Activated naive CD4-positive, alpha-beta T cell (primary cell): ENCODE results near the gene ACTL8.

ENCODE experiments used
- DNase-seq, 4 experiments: peaks; one replicate each; lab custom pipeline; 2025; lab: John Stamatoyannopoulos, UW

Gene ACTL8

GRCh38 chr1:17845583-17845982 is 90.5 kb downstream of the ACTL8 start:
- no peak for DNase-seq

GRCh38 chr1:17846341-17846740 is 91.2 kb downstream of the ACTL8 start:
- no peak for DNase-seq

DNA sequence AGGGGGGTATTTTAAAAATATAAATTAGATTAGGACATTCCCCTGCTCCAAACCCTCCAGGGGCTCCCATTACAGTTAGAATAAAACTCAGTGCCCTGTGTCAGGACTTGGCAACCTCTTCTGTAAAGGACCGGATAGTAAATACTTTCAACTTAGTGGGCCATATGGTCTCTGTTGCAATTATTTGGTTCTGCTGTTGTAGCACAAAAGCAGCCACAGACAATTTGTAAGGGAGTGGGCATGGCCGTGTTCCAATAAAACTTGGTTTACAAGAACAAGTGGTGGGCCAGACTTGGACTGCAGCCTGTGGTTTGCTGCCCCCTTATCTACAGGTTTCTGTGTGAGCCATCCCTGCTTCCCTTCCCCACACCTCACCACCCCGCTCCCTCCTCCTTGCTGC is 92.0 kb downstream of the ACTL8 start:
- no peak for DNase-seq

DNA sequence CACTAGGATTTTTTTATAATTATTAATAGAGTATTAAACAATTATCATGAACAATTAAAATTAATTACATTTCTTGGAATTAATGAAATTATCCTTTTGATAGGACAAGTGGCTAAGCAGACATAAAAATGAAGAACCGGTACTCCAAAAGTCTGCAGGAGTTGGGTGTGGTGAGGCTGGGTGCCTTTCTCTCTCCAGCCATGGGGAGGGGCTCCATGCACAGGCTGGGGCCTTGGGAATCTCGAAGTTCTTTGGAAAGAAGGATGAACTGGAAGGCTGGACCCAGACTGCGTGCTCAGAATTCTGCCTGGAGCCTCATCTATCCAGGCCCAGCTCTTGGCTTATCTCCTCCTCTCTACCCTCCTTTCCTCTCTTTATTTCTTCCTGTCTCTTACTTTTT is 94.1 kb downstream of the ACTL8 start:
- no peak for DNase-seq

DNA sequence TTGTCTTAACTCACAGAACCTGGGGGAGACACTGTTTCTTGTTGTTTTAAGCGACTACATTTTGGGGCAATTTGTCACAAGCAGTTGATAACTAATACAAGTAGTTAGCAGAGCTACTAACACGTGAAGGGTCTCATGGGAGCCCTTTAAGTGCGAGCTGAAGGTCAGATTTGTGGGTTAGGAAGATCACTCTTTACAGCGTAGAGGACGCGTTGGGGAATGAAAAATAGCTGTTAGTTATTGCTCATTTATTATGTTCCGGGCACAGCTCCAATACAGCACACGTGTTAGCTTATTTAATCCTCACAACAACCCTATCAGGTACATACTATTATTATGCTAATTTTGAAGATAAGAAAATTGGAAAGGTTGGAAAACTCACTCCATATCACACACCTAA is 95.9 kb downstream of the ACTL8 start:
- DNase-seq, result no peak

DNA sequence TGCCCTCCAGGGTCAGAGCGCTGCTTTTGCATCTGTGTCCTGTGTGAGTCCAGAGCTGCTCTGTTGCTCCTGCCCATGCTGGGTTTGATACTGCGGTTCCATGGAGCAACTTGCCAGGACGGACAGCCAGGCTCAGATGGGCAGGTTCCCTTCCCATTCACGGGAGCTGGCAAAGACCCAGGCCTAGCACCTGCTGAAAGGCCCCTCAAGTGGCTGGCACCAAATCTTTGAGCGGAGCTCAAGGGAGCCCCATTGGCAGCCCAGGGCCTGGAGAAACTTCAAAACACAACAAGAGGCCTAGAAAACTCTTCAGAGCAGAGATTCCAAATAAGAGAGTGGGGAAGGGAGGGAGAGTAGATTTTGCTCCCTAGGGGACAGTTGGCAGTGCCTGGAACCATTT is 97.2 kb downstream of the ACTL8 start:
- DNase-seq, result no peak

DNA sequence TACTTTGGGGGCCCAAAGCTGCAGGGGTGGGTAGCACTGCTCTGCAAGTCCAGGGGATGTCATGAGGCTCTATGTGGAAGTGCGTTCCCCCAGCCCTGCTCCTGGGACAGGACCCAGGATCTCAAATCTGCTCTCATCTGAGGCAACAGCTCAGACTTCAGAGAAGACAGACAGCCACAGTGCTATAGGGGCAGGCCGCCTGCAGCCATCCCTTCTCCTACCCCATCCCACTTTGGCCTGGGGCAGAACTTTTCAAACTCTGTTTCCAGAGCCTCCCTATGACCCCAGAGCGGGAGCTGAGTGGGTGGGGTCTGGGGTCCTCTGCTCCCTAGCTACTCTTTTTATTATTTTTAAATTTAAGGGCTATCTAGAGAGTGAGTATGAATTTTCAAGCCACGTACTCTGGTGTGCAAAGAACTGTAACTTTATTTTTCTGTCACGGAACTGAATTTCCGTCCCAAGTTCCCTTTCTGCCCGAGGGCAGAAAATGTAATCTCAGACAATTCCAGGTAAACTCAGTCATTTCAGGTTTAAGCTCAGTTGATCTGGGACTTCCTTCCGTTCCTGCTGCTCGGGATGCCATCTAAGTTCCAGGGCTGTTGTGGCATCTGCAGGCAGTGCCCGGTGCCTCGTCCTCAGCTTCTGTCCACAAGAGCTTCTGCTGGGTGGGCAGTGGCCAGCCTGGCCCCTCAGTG is 98.3 kb downstream of the ACTL8 start:
- DNase-seq, result no peak

GRCh38 chr1:17856496-17857108 is 101.5 kb downstream of the ACTL8 start:
- DNase-seq, result no peak

- no peak for DNase-seq
Measured at GRCh38 chr1:17857109-17857499, 102.0 kb downstream of the ACTL8 start.

DNA sequence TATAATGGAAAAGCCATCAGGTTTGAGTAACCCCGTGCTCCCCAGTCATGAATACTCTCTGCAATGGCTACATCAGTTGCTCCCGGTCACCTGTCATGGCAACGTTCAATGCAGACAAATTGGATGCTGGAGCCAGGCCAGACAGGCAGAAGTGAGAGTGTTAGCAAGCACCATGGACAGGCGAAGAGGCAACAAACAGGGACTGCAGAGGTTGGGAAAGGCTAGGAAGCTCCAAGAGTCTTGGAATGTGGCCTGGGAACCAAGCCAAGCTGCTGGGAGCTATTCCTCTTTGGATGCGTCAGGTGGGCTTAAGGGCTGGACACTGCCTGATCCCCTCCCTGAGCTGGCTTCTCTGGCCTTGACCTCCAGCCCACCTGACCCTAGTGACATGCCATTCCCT is 102.9 kb downstream of the ACTL8 start:
- no peak for DNase-seq

DNA sequence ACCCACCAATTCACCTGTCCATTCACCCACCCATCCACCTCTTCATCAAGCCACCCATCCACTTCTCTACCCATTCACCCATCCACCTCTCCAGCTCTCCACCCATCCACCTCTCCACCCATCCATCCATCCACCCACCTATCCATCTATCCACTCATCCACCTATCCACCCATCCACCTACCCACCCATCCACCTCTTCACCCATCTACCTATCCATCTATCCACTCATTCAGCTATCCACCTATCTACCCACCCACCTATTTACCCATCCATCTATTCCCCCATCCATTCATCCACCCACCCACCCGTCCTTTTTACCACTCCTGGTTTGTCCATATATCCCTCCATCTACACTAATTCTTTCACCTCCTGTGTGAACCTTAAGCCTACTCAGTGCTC is 105.7 kb downstream of the ACTL8 start:
- no peak for DNase-seq

DNA sequence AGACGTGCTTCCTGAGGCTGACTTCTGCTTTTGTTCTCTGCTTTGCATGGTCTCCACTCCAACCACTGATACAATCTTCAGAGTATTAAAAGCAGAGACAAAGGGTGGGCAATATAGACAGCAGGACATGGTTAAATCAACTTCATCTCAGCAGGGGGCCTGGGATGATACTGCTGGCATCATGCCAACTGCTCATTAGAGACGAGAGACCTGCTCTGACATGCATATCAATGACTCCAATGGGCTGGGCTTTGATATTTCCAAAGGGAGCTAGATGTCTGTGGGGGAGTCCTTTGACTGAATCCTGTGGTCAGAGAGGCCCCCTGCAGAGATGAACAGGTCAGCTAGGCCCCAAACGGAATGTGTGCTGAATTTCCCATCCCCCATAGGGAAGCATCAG is 106.6 kb downstream of the ACTL8 start:
- DNase-seq, result no peak

DNA sequence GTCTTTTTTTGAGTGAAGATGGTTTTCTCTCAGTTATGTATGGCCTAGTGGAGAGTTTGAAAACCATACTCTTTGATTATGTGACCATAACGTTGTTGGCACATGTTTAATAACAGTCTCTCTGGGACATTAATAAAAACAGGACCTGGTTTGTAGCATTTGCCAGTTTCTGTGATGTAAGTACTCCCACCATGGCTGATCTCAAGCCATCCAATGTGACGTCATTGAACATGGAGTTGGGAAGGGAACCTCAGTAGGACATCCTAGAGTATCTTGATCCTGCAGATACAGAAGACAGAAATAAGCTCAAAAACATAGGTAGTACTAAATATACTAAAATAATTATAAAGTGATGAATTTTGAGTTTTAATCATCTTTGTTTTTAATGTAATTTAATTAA is 107.0 kb downstream of the ACTL8 start:
- no peak for DNase-seq

DNA sequence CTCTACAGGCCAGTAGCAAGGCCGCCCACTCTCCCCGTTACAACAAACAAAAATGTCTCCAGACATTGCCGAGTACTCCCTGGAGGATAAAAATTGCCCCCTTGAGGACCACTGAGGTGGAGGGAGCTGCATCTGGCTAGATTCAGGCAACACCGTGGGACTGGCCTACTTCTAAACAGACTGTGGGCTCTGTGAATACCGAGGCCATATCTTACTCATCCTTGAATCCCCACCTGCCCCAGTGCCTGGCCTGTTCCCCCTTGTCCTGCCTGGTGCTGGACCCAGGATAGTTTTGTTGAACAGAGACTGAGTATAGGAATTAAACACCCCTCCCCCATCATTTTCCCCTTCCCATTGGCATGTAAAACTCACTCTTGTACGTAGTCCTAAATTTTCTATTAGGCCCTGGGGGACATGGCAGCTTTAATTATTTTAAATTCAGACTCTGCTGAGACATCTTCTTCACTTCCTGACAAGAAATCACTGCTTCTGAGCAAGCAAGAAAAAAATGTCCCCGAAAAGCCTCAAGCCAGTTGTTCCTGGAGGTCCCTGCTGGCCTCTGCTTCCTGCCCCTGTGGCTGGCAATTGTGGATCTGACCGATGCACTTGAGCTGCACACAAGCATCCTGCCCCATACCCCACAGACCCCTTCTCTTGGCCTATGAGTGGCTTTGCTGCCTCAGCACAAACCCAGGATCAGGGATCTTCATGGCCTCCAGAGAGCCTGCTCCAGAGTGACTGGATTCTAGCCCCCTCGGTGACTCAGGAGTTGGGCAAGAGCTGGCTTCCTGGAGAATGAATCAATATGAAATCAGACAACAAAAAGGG is 111.0 kb downstream of the ACTL8 start:
- DNase-seq, result no peak

GRCh38 chr1:17866740-17867029 is 111.6 kb downstream of the ACTL8 start:
- DNase-seq, result no peak

DNA sequence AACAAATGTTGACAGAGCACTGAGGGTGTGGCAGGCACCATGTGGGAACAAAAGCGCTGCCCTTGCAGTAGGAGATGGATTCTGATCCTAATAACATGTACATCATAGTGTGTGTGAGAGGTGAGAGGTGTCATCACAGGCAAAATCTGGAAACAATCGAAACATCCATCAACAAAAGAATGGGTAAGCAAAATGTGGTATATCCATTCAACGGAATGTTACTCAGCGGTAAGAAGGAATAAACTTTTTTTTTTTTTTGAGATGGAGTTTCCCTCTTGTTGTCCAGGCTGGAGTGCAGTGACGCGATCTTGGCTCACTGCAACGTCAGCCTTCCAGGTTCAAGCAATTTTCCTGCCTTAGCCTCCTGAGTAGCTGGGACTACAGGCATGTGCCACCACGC is 112.3 kb downstream of the ACTL8 start:
- no peak for DNase-seq

- DNase-seq, result no peak
Measured at GRCh38 chr1:17869815-17870214, 114.7 kb downstream of the ACTL8 start.

DNA sequence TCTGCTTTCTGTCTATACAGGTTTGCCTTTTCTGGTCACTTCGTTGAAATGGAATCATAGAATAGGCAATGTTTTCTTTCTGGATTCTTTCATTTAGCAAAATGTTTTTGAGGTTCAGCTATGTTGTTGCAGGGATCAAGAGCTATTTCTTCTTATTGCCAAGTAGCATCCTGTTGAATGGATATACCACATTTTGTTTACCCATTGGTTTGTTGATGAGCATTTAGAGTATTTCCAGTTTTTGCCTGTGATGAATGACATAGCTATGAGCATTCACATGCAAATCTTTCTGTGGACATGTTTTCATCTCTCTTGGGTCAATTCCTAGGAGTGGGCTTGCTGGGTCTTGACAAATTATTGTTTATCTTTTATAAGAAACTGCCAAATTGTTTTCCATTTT is 115.5 kb downstream of the ACTL8 start:
- DNase-seq, result no peak

DNA sequence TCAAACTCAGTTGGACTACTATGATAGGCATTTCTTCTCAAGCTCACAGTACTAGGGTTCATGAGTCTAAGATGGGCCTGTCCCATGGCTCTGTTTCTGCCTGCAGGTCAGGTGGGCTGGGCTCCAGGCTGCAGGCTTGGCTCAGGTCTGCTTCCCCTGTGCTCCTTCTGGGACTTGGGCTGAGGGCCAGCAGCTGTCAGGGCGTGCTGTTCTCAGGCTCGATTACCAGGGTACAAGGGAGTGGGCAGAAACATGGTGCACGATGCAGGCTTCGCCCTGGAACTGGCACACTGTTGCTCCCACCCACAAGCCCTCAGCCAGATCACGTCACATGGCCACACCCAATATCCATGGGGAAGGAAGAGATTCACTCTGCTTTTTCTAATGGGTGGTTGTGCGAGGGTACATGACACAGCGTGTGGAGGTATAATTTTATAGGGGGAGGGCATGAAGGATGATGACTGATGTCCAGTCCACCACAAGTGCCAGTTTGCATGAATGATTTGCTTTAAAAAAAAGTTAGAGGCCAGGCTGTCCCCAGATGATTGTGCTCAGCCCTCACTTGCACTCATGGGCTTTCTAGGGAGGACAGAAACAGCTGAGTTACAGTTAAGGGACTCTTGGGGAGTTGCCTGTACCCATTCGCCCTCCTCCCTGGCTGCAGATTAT is 118.0 kb downstream of the ACTL8 start:
- no peak for DNase-seq

DNA sequence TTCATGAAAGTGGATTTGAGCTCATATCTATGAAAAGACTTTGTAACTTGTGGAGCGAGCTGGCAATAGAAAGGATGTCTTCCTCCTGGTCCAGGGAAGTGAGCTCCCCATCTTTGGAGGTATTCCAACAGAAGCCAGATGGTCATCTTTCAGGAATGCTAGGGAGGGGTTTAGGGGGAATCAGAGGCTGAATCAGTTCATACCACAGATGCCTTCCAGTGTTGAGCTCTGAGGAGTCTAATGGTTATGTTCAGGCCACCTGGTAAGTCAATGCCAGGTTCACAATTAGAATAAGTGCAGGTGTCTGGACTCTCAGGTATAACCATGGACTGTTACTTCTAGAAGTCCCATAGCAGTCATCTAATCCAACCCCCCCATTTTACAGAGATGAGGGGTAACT is 119.1 kb downstream of the ACTL8 start:
- DNase-seq, result no peak

- no peak for DNase-seq
Measured at GRCh38 chr1:17874710-17875109, 119.6 kb downstream of the ACTL8 start.

DNA sequence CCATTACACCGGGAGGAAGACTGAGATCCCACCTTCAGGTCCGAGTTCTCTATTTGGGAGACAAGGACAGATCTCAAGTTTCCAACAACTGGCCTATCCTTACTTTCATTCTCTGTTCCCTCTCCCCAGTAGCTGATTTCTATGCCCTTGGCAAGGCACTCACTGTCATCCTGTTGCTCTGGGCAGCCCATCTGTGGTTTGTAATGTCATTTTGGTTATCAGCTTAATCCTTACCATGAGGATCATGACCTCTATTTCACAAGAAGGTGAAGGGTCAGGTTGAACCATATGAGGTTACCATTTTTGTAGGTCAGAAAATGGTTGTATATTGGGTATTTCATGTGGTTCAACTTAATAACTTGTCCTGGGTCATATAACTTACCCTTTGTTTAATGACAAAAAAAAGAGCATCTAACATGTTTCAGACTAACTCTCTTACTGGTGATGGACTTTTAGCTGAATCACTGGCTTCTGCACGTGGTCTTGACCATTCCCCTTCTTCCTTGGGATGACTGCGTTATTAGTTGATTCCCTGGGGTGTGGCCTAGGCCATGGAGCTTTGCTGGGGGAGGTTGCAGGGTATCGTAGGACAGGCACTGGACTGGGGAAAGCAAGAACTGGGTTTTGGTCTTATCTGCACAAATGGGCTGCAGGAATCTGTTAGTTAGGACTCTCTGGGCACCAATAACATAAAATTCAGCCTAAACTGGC is 120.2 kb downstream of the ACTL8 start:
- no peak for DNase-seq
